Eye (tissue), 1 donor: ENCODE measurements around the gene ERVK3-1.
"Not testable (repeated sequence)": the region's sequence is repeated elsewhere in the genome, so short reads cannot be mapped to it uniquely, and the experiment has no call there.

Experiments
- DNase-seq: peaks from one replicate; pipeline ENCODE4 v3.0.0-alpha.2; 2015

Gene ERVK3-1

DNA sequence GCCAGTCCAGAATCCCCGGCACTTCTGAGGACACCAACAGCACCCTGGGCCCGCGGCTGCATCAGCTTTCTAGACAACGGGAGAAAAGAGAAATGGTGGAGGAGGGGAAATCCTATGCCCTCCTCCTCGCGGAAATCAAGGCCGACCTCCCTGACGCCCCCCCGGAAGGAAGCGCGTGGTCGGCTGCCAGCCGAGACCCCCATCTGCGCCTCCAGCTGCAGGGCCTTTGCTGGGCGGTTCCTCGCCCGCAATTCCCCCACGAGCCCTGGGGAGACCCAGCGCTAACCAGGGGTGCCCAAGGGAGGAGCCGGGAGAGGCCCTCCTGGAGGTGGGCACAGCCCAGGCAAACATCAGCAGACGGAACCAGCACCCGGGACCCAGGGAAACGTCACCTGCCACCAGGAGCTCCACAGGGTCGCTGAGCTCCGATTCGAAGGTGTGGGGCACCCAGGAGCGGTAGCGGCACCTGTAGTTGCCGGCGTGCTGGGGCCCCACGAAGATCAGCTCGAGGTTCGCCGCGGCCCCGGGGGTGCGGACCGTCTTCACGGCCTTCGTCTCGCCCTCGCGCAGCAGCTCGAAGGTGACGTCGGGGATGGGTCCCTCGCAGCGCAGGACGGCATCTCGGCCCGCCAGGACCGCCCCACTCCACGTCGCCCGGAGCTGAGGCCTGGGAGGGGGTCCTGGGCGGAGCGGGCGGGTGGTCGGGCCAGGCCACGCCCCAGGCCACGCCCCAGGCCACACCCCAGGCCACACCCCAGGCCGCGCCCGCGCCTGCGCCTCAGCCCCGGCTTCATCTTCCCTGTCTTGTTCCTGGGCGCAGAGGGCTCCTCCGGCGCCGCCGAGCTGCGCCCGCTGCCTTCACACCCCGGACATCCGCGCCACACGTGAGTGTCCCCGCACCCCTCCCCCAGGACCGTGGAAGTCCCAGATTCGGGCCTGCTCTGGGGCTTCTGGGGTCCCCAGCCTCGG lies 42.1 kb downstream of the ERVK3-1 start:
- DNase-seq, result peak; percentile 79

DNA sequence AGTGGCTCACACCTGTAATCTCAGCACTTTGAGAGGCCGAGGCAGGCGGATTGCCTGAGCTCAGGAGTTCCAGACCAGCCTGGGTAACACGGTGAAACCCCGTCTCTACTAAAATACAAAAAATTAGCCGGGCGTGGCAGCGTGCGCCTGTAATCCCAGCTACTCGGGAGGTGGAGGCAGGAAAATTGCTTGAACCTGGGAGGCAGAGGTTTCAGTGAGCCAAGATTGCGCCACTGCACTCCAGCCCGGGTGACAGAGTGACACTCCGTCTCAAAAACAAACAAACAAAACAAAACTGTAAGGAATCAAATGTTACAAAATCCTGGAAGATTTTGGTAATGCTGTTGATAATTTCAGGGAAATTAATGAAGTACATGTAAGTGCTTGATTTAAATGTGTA lies 42.9 kb downstream of the ERVK3-1 start:
- not testable (repeated sequence) for DNase-seq

DNA sequence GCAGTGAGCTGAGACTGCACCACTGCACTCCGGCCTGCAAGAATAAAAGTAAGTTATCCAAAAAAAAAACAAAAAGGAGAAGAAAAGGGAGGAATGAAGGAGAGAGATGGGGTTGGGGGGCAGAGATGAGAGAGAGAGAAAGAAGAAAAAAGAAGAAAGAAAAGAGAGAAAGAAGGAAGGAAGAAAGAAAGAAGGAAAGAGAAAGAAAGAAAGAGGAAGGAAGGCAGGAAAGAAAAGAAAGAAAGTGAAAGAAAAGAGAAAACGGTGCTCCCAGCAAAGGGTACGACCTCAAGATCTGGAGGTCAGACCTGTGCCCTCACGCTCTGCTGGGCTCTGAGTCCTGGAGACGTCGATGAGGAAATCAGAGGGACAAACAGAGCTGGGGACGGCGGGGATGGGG lies 44.4 kb downstream of the ERVK3-1 start:
- no peak for DNase-seq

DNA sequence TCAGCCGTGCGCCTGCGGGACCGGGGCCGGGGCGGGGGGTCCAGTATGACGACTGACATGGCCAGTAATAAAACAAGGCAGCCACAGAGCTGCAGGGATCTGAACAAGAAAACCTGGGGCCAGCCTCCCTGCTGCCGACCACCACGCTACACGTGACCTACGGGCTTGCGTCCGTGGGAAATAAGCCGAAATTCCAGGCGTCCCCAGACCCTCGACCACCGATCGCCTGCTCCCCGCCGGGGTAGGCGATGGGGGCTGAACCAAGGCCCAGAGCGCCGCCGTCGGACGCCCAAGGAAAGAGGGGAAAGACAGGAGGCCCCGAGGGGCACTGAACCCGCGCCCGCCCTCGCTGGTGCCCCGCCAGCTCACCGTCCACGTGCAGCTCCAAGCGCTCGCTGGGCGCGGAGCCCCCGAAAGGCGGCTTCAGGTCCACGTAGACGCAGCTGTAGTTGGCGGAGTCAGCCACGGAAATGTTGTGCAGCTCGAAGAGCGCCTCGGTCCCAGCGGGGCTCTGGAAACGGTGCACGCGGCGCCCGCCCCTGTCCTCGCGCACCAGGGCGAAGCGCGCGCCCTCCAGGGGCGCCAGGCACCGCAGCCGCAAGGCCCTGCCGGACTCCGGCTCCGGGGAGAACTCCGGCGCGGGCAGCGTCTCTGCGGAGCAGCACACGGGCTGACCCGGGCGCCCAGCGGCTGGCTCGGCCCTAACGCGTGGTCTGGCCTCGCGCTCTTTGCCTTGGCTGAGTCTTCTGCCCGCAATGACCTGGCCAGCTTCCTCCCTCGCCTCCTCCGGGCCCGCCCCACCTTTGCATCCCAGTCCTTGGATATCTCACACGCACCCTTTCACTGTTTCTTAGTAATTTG lies 45.1 kb downstream of the ERVK3-1 start:
- peak; percentile 61 for DNase-seq

DNA sequence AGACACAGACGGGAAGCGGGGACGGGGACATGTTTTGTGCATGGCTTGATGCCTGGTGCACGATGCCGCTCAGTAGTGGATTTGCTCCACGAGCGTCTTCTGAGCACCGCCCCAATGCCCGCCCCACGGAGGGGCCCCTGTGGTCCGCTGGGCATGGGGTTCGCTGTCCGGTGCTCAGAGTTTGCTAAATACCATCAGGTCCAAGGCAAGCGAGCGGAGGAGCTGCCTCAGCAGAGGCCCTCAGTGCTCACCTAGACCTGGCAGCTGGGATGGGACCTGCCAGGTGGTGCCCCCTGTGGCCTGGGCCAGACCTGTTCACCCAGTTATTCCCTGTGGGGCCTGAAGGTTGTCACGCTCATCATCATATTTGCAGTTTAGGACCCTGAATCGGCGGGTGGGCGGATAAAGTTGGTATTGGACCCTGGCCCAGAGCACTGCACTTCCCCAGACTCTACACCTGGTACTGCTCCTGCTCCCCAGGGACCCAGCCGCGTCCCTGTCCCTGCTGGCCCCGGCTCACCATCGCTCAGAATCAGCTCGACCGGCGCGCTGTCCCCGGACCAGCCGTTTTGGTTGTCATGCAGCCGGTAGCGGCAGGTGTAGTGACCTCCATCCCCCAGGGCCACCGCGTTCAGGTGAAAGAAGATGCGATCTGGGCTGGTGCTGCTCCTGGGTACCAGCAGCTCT lies 45.8 kb downstream of the ERVK3-1 start:
- DNase-seq, result no peak

DNA sequence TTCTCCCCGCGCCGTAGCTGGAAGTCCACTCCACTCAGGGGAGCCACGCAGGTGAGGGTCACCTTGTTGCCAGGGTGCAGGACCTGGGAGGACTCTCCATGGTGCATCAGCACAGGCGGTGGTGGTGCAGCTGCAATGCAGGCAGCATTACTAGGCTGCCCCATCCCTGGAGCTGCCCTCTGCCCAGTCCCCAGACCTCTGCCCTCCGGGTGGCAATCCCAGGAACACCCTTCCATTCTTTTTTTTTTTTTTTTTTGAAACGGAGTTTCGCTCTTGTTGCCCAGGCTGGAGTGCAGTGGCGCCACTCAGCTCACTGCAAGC lies 46.3 kb downstream of the ERVK3-1 start:
- DNase-seq, result no peak

DNA sequence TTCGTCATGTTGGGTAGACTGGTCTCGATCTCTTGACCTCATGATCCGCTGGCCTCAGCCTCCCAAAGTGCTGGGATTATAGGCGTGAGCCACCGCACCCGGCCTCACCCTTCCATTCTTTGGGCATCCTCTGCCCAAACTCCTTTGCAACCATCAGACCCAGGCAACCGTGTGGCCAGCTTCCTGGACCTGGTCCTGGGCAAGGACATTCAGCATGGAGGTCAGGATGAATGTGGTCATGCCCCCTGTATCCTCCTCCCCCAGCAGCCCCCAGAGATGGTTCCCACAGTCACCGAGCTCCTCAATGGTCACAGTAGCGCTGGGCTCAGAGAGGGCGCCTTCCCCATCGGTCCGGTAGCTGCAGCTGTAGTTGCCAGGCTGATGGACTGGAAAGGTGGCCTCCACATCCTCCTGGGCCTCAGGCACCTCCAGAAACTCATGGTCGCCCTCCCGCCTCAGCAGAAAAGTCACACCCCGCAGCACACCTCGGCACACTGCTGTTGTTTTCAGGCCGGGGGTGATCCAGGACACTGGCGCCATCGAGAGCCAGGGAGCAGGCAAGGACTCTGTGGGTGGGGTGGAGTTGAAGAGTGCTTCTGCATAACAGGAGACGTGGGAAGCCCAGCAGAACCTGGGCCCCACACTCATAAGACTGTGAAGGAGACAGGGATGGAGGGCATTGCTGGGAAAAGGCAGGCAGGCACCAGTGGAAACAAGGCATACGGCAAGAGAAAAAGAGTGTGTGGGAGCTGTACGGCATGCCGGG lies 47.0 kb downstream of the ERVK3-1 start:
- no peak for DNase-seq

DNA sequence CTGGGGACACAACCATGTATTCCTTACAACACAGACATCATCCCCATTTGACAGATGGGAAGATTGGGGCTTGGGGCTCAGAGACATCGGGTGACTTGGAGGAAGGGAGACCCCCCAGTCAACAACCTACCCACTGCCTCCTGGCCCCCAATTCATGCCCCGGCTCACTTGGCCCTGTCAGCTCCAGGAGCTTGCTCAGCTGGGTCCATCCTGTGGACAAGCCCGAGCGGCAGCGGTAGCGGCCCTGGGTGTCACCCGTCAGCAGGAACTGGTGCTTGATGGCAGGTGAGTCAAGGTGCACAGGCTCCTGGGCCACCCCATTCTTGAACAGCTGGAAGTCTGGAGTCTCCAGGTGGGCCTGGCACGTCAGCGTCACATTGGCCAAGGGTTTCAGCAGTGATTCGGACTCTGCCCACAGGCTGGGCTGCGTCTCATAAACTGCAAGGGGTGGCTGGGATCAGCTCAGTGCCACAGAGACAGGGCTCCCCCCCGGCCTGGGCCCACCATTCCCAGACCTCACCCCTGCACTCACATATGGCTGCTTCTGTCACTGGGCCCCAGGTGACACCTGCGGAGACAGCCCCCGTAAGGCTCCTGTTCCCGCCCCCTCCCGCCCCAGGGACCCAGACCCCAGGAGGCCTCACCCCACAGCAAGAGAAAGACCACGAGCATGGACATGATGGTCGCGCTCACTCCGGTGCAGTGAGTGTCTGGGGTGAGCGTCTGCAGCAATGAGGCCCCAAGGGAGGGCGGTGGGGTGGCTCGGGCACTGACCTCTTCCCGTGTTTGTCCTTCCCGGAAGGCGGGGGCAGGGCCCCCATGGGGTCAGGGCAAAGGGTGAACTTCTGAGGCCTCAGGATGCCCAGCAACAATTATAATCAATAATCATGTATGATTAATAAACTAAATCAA lies 47.8 kb downstream of the ERVK3-1 start, which contains the start of gene A1BG:
Gene A1BG, minus strand, starts transcription at position 733 of the 912 bp plus-strand sequence. Its CDS starts 55 bp downstream, at position 678.
- DNase-seq, result no peak

DNA sequence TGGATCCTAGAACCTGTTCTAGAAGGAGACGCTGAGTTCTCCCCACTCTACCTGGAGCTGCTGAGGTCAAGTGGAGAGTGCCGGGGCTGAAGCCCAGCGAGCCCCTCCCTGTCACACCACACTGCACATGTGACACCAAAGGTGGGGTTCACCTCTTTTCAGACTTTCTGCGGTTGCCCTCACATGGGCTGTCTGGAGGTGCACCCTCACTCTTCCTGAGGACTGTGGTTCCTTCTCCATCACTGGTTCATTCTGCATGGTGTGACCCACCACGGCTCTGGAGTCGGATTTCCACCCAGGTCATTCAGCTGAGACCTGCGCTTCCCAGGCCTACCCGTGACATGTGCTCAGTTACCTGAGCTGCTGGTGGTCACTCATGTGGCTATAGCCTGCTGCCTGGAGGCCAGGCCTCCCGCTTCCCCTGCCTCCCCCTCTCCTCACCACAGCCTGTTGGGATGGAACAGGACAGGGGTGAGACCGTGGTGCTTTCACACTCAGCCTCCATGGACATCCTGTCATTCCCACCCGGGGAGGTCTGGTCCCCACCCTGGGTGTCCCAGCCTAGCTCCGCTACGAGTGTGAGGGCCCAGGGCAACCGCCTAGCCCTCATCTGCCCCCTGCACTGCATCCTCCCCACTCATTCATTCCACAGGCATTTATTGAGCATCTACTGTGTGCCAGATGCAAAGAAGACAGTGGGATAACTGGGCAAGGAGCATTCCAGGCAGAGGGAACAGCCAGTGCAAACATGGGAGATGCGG lies 48.7 kb downstream of the ERVK3-1 start:
- no peak for DNase-seq

DNA sequence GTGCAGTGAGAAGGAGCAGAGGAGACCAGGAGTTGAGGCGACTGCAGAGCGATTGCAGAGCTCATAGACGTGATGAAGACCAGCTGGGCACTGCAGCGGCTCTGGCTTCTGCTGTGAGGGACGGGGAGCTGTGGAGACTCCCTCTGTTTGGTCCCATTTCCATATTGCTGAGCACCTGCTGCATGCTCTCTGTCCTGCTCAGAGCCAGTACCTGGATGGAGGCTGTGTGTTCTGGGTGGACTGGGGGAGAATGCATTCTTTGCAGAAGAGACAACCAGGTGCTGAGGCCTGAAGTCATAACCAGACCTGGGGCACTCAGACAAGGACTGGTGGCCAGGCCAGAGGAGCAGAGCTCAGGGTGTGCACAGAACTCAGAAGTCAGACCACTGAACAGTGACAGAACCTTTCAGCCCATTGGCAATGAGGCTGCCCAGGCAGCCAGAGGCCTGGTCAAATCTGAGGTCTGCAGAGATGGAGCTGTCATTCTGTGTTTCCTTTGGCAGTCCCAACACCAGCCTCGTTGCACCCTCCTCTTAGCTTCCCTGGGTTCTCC lies 49.4 kb downstream of the ERVK3-1 start:
- DNase-seq, result no peak

DNA sequence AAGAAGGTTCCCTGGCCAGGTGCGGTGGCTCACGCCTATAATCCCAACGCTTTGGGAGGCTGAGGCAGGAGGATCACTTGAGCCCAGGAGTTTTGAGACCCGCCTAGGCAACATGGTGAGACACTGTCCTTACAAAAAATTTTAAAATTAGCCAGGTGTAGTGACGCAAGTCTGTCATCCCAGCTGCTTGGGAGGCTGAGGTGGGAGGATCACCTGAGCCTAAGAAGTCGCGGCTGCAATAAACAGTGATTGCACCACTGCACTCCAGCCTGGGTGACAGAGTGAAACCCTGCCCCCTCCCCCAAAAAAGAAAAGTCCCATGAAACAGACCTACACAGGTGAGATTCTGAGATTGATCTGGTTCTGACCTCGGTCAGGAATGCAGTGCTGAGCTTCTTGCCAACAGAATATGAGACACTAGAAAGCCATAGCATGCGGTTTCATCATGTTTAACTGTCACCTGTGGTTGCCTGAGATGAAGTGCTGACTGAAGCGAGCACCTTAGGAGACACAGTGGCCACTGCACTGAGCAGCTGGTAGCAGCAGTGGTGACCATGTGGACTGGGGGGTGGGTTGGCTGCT lies 50.1 kb downstream of the ERVK3-1 start:
- DNase-seq, result no peak

DNA sequence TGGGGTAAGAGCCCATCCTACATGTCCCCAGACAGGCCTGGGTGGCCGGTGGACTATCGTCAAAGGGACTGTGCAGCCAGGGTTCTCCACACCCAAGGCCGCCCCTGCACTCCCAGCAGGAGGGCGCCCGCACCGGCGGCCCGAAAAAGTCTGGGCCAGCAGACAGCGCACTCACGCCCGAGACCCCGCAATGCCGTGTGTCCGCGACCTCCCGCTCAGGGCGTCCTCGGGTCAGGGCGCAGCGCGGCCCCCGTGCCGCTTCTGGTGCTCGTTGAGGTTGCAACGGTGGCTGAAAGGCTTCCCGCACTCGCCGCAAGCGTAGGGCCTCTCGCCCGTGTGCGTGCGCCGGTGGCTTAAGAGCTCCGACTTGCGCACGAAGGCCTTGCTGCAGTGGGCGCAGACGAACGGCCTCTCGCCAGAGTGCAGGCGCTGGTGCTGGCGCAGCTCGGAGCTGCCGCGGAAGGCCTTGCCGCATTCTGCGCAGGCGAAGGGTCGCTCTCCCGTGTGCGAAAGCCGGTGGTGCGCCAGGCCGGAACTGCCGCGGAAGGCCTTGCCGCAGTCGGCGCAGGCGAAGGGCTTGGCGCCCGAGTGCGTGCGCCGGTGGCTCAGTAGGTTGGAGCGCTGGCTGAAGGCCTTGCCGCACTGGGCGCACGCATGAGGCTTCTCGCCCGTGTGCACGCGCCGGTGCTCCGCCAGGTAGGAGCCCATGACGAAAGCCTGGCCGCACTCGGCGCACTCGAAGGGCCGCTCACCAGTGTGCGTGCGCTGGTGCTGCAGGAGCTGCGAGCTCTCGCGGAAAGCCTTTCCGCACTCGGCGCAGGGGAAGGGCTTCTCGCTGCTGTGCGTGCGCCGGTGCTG lies 51.0 kb downstream of the ERVK3-1 start:
- DNase-seq, result peak; percentile 64

DNA sequence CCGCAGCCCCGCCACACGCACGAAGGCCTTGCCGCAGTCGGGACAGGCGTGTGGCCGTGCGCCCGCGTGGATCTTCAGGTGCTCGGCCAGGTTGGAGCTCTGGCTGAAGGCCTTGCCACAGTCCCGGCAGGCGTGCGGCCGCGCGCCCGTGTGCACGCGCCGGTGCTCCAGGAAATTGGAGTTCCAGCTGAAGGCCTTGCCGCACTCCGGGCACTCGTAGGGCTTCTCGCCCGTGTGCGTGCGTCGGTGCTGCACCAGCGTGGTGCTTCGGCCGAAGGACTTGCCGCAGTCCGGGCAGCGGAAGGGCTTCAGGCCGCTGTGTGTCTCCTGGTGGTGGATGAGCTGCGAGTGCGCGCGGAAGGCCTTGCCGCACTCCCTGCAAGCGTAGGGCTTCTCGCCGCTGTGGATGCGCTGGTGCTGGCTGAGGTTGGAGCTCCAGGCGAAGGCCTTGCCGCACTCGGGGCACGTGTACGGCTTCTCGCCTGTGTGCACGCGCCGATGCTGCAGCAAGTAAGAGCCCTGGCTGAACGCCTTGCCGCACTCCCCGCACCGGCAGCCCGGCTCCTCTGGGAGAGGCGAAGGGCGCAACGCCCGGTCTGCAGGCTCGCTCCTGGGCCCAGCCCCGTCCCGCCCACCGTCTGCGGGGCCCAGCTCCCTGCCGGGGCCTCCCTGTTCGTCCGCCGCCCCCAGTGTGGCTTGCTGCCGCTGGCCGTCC lies 51.7 kb downstream of the ERVK3-1 start:
- peak; percentile 52 for DNase-seq

DNA sequence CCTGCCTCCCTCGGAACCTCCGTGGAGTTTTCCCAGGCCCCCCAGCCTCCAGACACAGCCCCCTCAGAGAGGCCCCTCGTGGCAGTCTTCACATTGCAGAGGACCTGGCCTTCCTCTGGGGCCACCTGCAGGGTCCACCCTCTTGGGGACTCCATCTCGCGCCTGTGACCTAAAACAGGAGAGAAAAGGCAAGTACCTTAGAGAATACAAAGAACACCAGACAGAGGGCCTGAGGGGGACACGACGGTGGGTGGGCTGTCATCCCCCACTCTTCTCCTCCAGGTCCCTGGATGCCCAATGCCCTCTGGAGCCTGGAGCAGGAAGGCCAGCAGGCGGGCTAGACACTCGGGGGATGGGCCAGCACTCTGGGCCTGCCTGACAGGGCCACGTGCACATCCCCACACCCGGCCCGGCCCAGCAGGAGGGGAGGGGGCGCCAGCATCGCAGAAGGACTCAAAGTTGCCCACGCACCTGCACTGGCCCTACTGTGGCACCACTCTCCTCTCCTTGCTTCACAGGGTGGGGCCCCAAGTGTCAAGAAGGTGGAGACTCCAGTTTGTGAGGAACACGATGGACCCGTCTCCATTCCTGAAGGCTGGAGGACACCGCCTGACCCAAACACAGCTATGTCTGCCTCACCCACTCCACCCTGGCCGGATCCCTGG lies 52.4 kb downstream of the ERVK3-1 start:
- no peak for DNase-seq

DNA sequence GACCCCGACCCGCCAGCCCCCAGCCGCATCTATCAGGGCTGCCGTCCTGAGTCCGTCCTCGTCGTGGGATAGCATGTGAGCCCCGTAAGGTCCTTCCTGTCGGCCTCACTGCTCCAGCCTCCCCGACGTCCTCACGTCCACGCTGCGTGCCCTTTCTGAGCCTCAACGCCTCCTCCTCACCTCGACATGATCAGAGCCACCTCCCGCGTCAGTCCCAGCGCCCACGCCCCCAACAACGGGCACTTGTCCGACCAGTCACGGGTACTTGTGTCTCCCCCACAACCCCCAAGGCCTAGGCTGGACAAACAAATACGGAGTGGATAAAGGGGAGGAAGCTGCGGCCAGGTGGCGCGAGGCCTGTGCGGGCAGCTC lies 56.7 kb downstream of the ERVK3-1 start:
- DNase-seq, result no peak

DNA sequence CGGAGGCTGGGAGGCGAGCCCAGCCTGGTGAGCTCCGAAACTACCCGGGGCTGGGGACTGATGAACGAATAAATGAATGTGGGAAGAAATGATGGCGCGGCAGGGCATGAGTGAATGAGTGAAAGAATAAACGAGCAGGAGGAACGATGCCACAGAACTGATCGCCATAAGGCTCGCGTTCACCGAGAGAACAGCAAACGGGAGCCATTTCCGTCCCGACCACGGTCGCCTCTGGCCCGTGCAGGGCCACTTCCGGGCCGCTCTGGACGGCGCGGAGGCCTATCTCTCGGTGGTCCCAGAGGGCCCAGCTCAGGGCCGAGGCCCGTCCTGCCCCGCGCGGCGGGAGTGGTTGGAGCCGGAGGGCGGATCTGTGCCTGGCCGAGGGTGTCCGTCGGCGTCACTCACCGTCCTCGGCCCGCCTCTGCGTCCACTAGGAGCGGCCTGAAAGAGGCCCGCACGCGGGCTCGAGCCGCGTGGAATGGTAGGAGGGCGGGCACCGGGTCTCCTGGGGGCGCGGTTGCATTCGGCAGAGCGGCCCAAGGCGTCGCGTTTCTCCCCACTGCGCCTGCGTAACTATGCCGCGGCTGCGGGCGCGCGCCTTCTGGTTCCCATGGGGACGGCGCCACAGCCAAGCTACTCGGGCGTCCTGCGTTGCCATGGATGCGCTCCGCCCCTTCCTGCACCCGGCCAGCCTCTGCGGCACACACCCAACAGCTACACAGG lies 57.3 kb downstream of the ERVK3-1 start, which contains the start of gene ZNF497:
Gene ZNF497, minus strand, starts transcription at position 480 of the 723 bp plus-strand sequence. CDS start 5,116 bp downstream, outside the sequence.
- DNase-seq, result peak; percentile 98

DNA sequence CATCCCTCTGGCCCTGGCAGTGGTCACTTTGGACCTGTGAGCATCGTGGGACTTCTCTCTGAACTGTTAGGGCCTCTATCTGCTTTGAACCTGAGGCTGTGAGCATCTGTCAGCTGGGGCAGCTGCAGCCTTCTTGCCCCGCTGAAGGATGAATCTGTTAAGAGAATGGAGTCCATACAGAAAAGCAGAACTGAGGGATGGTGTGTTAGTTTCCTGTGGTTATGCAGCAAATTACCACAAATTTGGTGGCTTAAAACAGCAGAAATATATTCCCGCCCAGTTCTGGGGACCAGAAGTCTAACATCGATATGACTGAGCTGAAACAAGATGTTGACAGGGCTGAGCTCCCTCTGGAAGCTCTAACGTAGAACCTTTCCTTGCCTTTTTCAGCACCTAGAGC lies 59.0 kb downstream of the ERVK3-1 start:
- DNase-seq, result no peak
